K562 (cell line): ENCODE data around the gene GOLGA6L2. TPM values are rescaled to one million over a fixed set of nuclear protein-coding genes. Genes with fewer than 3 reads are reported as not detected.

Experiments
- ATAC-seq: fragments of 200-7000 bp; cut with Tn5 transposase; 3 replicates; pipeline ENCODE4 v1.9.1; 2020; ENCODE audit warnings: moderate library complexity
- BruUV-seq: library from RNA; stranded (reverse); fragments of 400-500 nt; replicated peaks from 2 replicates; lab custom pipeline; 2021; lab: Mats Ljungman, UMichigan
- CTCF ChIA-PET: fragments of 300-600 bp; formaldehyde crosslinking; extraction: SDS; loops from one replicate; lab custom pipeline; 2021; ENCODE audit warnings: low intra/inter-chr PET ratio; lab: Yijun Ruan, JAX
- POLR2A ChIA-PET: fragments of 300-600, 350-650 bp; sonication (Branson Sonifier 250); formaldehyde crosslinking; extraction: SDS; loops from one replicate; lab custom pipeline; 2021; ENCODE audit warnings: antibody characterized with exemption, inconsistent platforms; lab: Yijun Ruan, JAX
- DNase-seq, 4 experiments: peaks; one replicate each; pipeline versions ENCODE4 v3.0.0 to v3.0.0-alpha.2; 2011 to 2018; ENCODE audit warnings: low spot score in 3 of 4, mixed read lengths in 3 of 4; ENCODE audit errors: extremely low read depth in 1 of 4
- FAIRE-seq: peaks from 2 replicates; lab custom pipeline; 2011; peaks lifted over from hg19 to GRCh38; lab: Jason Lieb, UNC
- H2AFZ ChIP-seq: 2 replicates; pipeline ENCODE4 v1.6.0; 2011; ENCODE audit warnings: low read depth, low read length, control low read depth, inconsistent platforms
- H3K27ac ChIP-seq: fragments of 200-600 bp; 3 replicates; pipeline ENCODE4 v1.8.0; 2011; ENCODE audit warnings: low read depth, mild to moderate bottlenecking, control low read depth, inconsistent platforms, low read length, moderate library complexity, mixed read lengths; ENCODE audit errors: extremely low read depth
- H3K27me3 ChIP-seq, 2 experiments: fragments of 300-600 bp in 1 of 2; 2 replicates in 1 of 2; 3 replicates in 1 of 2; pipeline versions ENCODE4 v1.6.0 to v1.8.0; 2011; ENCODE audit warnings: inconsistent platforms in 2 of 2, low read length in 2 of 2, mild to moderate bottlenecking in 1 of 2, mixed read lengths in 1 of 2, moderate library complexity in 1 of 2; ENCODE audit not compliant: control insufficient read depth in 2 of 2, insufficient read depth in 2 of 2
- H3K36me3 ChIP-seq: fragments of 300-600 bp; 3 replicates; pipeline ENCODE4 v1.8.0; 2011; ENCODE audit warnings: mild to moderate bottlenecking, low read length, inconsistent platforms; ENCODE audit not compliant: control insufficient read depth, insufficient read depth
- H3K4me1 ChIP-seq, 2 experiments: fragments of 200-600 bp in 1 of 2; replicated peaks in 1 of 2; 2 replicates in 1 of 2; 3 replicates in 1 of 2; pipeline versions ENCODE4 v1.5.1 to v1.8.0; 2011; ENCODE audit warnings: inconsistent platforms in 2 of 2, low read length in 2 of 2, mild to moderate bottlenecking in 1 of 2, mixed read lengths in 1 of 2, moderate library complexity in 1 of 2; ENCODE audit not compliant: control insufficient read depth in 2 of 2, insufficient read depth in 2 of 2
- H3K4me2 ChIP-seq: 2 replicates; pipeline ENCODE4 v1.6.1; 2011; ENCODE audit warnings: low read length, control low read depth, inconsistent platforms, mixed read lengths; ENCODE audit not compliant: insufficient read depth
- H3K4me3 ChIP-seq: fragments of 200-600 bp; sonication (generic), shearing (Covaris generic); 2 replicates; pipeline ENCODE4 v1.5.1; 2016; ENCODE audit warnings: control low read depth, inconsistent platforms
- H3K79me2 ChIP-seq: fragments of 200-600 bp; 3 replicates; pipeline ENCODE4 v1.8.0; 2011; ENCODE audit warnings: low read length, inconsistent platforms; ENCODE audit not compliant: control insufficient read depth, insufficient read depth
- H3K9ac ChIP-seq, 2 experiments: 2 replicates each; pipeline versions ENCODE4 v1.6.0 to v1.6.1; 2011; ENCODE audit warnings: low read depth in 2 of 2, low read length in 2 of 2, control low read depth in 1 of 2, inconsistent platforms in 1 of 2, mild to moderate bottlenecking in 1 of 2, mixed read lengths in 1 of 2; ENCODE audit not compliant: insufficient read depth in 1 of 2
- H3K9me1 ChIP-seq: one replicate; pipeline ENCODE4 v1.6.0; 2011; ENCODE audit warnings: inconsistent platforms, mild to moderate bottlenecking, low read length, moderate library complexity; ENCODE audit not compliant: control insufficient read depth, insufficient read depth
- H3K9me3 ChIP-seq: replicated peaks from 2 replicates; pipeline ENCODE4 v1.5.1; 2011; ENCODE audit warnings: low read depth, low read length, inconsistent platforms; ENCODE audit not compliant: control insufficient read depth, insufficient read depth
- H4K20me1 ChIP-seq: replicated peaks from 2 replicates; pipeline ENCODE4 v1.6.1; 2011; ENCODE audit warnings: low read length, inconsistent platforms, mixed read lengths; ENCODE audit not compliant: control insufficient read depth, insufficient read depth
- BMI1 ChIP-seq: fragments of 150-350 bp; IDR thresholded peaks from 2 replicates; pipeline ENCODE4 v1.6.1; 2014; ENCODE audit warnings: low read length
- MEF2D ChIP-seq: conservative IDR thresholded peaks from 2 replicates; pipeline ENCODE4 v1.6.1; 2016; ENCODE audit warnings: low read depth, missing genetic modification characterization, missing compliant biosample characterization
- MTF1 ChIP-seq: fragments of 250-450 bp; sonication (Bioruptor Pico); IDR thresholded peaks from 2 replicates; pipeline ENCODE4 v1.9.0; 2021; ENCODE audit warnings: moderate library complexity, mild to moderate bottlenecking, inconsistent platforms, borderline replicate concordance
- NCOA1 ChIP-seq: fragments of 450-650 bp; IDR thresholded peaks from 2 replicates; pipeline ENCODE4 v1.6.1; 2016; ENCODE audit warnings: low read depth
- NFXL1 ChIP-seq: fragments of 450-650 bp; formaldehyde crosslinking; IDR thresholded peaks from 2 replicates; pipeline ENCODE4 v1.4.0; 2021; ENCODE audit warnings: mild to moderate bottlenecking
- POLR2A ChIP-seq: fragments of 450-650 bp; conservative IDR thresholded peaks from 2 replicates; pipeline ENCODE4 v1.6.1; 2016
- REST ChIP-seq, 2 experiments: fragments of 450-650 bp; formaldehyde crosslinking in 1 of 2; IDR thresholded peaks; 2 replicates each; pipeline versions ENCODE4 v1.4.0 to v1.6.1; 2014 to 2020; ENCODE audit warnings: mild to moderate bottlenecking in 2 of 2, borderline replicate concordance in 1 of 2, low read depth in 1 of 2
- THRAP3 ChIP-seq: fragments of 450-650 bp; IDR thresholded peaks from 2 replicates; pipeline ENCODE4 v1.6.1; 2016; ENCODE audit warnings: mild to moderate bottlenecking, inconsistent platforms, borderline replicate concordance
- ZC3H11A ChIP-seq: IDR thresholded peaks from 2 replicates; pipeline ENCODE4 v1.6.1; 2012; ENCODE audit warnings: low read depth, low read length, improper control_type of control experiment
- ZNF124 ChIP-seq: sonication (generic); formaldehyde crosslinking; IDR thresholded peaks from 2 replicates; pipeline ENCODE4 v1.8.1; 2022; ENCODE audit warnings: missing genetic modification reagents
- ZNF217 ChIP-seq: sonication (generic); formaldehyde crosslinking; IDR thresholded peaks from 2 replicates; pipeline ENCODE4 v1.8.0; 2022; ENCODE audit warnings: mild to moderate bottlenecking, missing genetic modification reagents
- ZNF589 ChIP-seq: fragments of 200-800 bp; sonication (Bioruptor generic); IDR thresholded peaks from 2 replicates; pipeline ENCODE4 v1.6.1; 2016; ENCODE audit warnings: low read depth, missing genetic modification characterization, missing compliant biosample characterization
- WGBS: fragments of 100-300 bp; shearing (Covaris generic); methylation state at CpG from one replicate; pipeline ENCODE4 v1.1.6; 2016; ENCODE audit warnings: low coverage, mixed read lengths; ENCODE audit not compliant: insufficient coverage; ENCODE audit errors: missing lambda C conversion rate; 5-methylcytosine and 5-hydroxymethylcytosine counted together
- in situ Hi-C: fragments of 300-500 bp; cut with MboI; formaldehyde crosslinking; loops from 4 replicates; pipeline ENCODE4 v1.15.0; 2018; ENCODE audit warnings: inconsistent platforms, mixed read lengths
- intact Hi-C: fragments of 100-400 bp; cut with micrococcal nuclease; formaldehyde crosslinking; loops from 2 replicates; pipeline ENCODE4 v1.14.2; 2022
- polyA plus RNA-seq, 8 experiments: library from polyadenylated mRNA; depleted of rRNA in 4 of 8; stranded (reverse) in 5 of 8; unstranded in 3 of 8; fragments of >200 nt; fragmentation: Nextera tagmentation in 2 of 8; fragmentation: Illumina TruSeq in 1 of 8; extraction: Ambion mirVana in 2 of 8; extraction: Trizol in 1 of 8; gene quantifications; 2 replicates each; pipeline versions ENCODE4 v1.2.1 to v1.2.3, GENCODE V29; 2011 to 2014; ENCODE audit warnings: inconsistent platforms in 1 of 8, missing spikeins in 1 of 8
- total RNA-seq, 7 experiments: library from RNA; depleted of rRNA in 6 of 7; stranded (reverse); fragments of >200 nt in 6 of 7; fragmentation: Illumina TruSeq in 2 of 7; extraction: Trizol in 2 of 7; gene quantifications; 2 replicates each; pipeline versions ENCODE4 v1.2.1 to v1.2.3, GENCODE V29; 2011 to 2021; ENCODE audit warnings: low replicate concordance in 1 of 7
- TF ChIP-seq, protein P1 (sequence below): sonication (generic); formaldehyde crosslinking; IDR thresholded peaks from 2 replicates; pipeline ENCODE4 v1.8.0; 2022; ENCODE audit warnings: mild to moderate bottlenecking, missing genetic modification reagents, borderline replicate concordance

The GOLGA6L2 gene
- total and polyA plus RNA-seq, 9 of the 15 experiments (the other 6 are each of a cell fraction or from before 2014, with no cell fraction given), result not detected

GRCh38 chr15:23397779-23398178 lies 49.3 kb downstream of the GOLGA6L2 start:
- in situ Hi-C loops, result no loop called here
- ChIA-PET POLR2A (no interaction called here), CTCF (no interaction called here)
- no peaks in the 10 kb centered on the region for H3K9me1 ChIP-seq
- H3K4me2 ChIP-seq, result no peak overlapping the region
- no peak overlapping the region for H3K4me3 ChIP-seq
- H3K27ac ChIP-seq, result no peak overlapping the region
- ATAC-seq, result no peak
- no TSS peak for BruUV-seq
- H3K9me3 ChIP-seq, result no peaks in the 10 kb centered on the region
- H3K27me3 ChIP-seq, result peaks cover 7 to 38% of the 10 kb centered on the region in 2 experiments; a peak in 3 of 5 replicates
- H3K36me3 ChIP-seq, result no peaks in the 10 kb centered on the region
- FAIRE-seq, result no peak
- no peaks in the 10 kb centered on the region for H3K4me1 ChIP-seq
- H3K79me2 ChIP-seq, result no peaks in the 10 kb centered on the region
- no peak overlapping the region for H2AFZ ChIP-seq
- intact Hi-C loops, result no loop called here
- no peaks in the 10 kb centered on the region for H4K20me1 ChIP-seq
- 0% methylated on average over 7 of the region's 7 CpGs for WGBS
- no peak for DNase-seq
- no peak overlapping the region for H3K9ac ChIP-seq
- TF ChIP-seq NCOA1 (no peak), MEF2D (tag) (no peak), ZC3H11A (no peak), MTF1 (CRISPR knock-in tag) (no peak), REST (IDR thresholded peaks at IDR 0.05; ENCODE audit: borderline replicate concordance) (no peak), REST (CRISPR knock-in tag; IDR thresholded peaks at IDR 0.05; ENCODE audit: low read depth) (no peak), POLR2A (no peak), ZNF217 (CRISPR knock-in tag) (no peak), NFXL1 (CRISPR knock-in tag) (no peak), ZNF124 (CRISPR knock-in tag) (no peak), THRAP3 (no peak), BMI1 (no peak), ZNF589 (CRISPR knock-in tag) (no peak)
- TF ChIP-seq, protein P1, sequence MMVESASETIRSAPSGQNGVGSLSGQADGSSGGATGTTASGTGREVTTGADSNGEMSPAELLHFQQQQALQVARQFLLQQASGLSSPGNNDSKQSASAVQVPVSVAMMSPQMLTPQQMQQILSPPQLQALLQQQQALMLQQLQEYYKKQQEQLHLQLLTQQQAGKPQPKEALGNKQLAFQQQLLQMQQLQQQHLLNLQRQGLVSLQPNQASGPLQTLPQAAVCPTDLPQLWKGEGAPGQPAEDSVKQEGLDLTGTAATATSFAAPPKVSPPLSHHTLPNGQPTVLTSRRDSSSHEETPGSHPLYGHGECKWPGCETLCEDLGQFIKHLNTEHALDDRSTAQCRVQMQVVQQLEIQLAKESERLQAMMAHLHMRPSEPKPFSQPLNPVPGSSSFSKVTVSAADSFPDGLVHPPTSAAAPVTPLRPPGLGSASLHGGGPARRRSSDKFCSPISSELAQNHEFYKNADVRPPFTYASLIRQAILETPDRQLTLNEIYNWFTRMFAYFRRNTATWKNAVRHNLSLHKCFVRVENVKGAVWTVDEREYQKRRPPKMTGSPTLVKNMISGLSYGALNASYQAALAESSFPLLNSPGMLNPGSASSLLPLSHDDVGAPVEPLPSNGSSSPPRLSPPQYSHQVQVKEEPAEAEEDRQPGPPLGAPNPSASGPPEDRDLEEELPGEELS (CRISPR knock-in tag), result no peak
